Stimulated activated CD4-positive, alpha-beta T cell treated with anti-CD3 and anti-CD28 coated beads, Interleukin-4, amount 100 ng/mL, for 24 hours (primary cell): ENCODE data around the gene NMUR1.

ENCODE experiments used
- DNase-seq: peaks from one replicate; pipeline ENCODE4 v3.0.0-alpha.2; 2020

The NMUR1 gene

DNA sequence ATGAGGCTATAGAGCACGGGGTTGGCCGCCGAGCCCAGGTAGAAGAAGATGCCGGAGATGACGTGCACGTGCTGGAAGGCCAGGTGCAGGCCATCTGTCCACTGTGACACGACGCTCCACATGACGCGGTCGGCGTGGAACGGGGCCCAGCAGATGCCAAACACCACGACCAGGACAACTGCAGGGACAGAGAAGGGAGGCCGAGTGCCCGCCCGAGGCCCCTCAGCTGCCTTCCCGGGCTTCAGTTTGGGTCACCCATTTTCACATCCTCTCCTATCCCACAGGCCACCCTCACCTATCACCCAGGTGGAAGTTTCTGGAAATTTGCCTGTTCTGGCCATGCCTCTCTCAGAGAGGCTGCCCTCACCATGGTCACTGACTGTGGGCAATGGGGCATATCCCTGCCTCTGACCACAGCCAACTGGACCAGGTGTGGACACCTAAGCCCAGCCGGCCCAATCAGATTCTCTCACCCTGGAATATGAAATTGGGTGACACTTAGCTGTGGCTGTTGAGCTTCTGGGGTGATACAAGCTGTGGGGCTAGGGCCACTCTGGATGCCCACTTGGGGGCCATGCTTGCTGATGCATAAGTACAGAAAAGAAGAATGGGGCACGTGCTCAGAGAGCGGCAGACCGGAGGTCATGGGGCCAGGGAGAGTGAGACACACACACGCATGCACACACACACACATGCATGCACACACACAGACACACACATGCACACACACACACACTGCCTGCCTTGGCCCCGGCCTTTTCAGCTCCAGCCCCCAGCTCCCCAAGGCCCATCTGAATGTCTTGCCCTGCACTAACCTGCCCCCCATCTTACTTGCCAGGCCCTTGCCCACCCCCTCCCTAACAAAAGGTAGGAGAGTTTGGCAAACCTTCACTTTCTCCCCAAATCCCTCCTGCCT lies 4.7 kb downstream of the NMUR1 start:
- DNase-seq = no peak

DNA sequence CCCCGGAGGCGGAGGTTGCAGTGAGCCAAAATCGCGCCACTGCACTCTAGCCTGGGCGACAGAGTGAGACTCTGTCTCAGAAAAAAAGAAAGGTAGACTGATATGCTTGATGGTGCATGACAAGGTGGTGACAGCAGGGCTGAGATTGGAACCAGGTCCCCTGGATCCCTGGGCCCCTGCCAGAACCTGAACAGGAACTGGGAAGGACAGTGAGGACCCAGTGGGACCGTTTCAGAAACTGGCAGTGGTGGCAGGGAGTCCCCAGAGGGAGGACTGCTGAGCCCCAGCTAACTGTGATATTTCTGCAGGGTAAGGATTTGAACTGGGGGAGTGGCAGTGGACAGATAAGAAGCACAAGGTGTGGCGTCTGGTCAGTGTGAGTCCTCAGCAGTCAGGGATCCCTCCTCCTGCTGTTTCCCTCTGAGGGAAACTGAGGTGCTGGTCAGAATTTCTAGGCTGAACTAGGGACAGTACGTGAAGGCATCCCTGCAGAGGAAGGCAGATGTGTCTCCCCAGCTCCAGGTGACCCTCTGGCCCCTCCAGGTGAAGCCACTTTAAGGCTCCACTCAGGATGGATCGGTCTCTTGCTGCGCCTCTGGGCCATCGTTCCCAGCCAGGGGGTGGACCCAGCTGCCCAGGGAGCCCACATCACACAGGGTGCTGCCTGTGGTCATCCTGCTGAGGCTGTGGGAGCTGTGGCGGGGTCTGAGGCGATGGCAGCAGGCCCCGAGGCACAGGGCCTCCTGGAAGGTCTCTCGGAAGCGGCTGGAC lies 5.6 kb downstream of the NMUR1 start:
- DNase-seq = no peak

DNA sequence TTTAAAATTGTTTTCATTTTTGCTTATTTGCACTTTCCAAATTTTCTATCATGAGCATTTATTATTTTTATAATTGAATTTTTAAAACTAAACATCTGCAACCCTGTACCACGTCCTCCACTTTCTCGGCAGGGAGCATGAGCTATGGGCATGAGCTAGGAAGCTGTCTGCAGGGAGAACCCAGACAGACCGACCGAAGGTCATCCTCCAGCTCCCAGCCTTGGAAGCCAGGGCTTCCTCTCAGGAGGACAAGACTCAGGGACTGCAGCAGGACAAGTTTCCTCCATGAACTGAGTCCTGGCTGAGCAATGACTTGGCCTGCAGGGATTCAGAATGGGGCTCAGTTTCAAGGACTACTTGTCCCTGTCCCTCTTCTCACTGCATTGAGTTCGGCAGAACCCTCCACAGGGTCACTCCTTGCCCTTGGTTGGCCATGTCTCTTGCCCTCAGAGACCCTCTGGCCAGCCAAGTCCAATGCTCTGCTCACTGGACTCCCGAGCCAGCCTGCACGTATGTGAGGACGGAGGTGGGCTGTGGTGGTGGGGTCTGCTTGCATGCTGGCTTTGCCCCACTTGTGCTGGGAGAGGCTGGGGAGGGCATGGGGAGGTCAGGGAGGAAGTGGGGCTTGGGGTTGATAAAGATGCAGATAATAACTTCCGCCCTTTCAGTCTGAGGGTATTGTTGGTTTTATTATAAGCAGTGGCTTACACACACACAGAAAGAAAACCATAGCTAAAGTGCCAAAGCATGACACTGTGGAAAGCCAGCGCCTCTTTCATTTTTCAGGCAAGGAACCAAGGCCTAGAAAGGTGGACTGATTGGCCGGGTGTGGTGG lies 6.6 kb downstream of the NMUR1 start:
- DNase-seq = no peak

DNA sequence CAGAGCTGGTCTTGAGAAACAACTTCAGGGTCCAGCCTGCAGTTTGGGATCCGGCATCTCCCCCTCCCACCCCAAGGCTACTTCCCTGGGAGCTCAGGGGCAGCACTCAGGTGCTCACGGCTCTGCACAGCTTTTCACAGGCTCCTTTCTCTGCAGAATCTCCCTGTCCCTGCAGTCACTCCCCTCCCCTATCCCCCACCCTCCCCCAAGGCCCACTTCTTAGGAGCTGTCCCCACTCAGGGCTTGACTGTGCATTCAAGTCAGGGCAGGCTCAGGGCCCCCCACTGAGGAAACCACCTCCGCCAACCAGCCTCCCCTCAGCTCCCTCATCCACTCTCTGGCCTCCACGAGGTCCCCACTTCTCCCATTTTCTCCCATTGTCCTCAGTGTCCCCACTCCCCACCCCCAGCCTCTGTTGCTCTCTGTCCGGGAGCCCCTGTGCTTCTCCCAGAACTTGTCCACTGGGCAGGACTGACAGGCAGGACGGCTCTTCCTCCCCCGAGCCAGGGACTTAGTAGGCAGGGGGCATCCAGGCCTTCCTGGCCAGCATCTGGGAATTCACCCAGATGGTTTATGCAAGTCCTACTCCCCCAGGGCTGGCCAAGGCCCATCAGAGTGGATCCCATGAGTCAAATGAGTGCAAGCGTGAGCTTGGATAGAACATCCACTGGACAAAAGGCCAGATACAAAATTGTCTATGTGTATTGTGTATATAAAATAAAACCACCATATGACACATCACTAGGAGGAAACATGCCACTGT lies 7.6 kb downstream of the NMUR1 start:
- DNase-seq = no peak

DNA sequence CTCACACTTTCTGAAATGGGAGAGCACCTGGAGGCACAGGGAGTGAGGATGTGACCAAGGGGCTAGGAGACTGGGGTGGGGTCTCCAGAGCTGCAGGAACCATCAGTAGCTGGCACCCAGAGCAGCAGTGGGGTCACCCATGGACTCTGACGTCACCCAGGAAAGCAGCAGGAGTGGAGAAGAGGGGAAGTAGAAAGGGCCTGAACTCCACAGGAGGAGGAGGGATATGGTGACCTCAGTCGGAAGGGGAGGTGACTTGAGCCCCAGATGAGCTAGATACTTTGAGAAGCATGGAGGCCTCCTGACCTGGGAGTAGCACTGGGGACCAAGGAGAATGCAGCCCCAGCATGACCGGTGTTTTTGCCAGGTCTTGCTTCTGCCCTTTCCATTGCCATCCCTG lies 8.8 kb downstream of the NMUR1 start:
- no peak for DNase-seq

DNA sequence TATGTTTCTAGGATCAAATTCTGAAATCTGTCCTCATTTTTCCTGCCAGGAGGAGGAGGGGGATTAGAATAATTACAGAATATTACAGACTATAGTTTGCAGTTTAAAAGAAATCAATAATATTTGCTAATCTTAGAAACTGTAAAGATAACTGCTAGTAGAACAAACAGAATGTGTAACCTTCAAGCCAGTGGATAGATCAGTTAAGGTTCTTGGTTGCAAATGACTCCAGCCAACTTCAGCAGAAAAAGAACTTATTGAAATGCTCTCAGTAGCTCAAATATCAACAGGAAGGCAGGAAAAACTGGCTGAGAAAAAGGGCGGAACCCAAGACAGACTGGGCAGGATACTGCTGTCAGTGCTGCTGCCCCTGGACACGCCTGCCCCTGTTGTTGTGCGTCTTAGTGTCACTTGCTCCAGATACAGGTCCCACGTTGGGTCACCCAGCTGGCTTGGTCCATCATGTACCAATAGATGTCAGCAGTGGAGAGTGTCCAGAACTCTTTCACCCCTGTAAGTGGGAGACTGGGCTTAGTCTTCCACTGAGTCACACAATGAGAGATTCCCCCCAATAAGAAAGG lies 10.2 kb downstream of the NMUR1 start:
- no peak for DNase-seq

DNA sequence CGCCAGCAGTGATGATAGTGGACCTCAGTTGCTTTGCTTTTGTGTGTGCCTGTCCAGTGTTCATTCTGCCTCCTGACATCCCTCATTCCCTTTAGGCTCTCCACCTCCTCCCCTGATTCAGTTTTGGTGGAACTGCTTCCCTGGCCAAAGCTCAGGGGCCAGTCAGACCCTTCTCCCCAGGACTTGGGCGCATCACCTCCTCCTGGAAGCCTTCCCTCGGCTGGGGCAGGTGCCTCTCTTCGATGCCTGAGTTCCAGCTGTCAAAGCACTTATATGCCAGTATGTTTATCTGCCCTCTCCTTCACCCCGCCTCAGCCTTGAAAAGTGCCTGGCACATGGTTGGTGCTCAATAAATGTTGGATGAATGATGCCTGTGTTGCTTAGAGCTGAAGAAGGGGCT lies 11.5 kb downstream of the NMUR1 start:
- no peak for DNase-seq

DNA sequence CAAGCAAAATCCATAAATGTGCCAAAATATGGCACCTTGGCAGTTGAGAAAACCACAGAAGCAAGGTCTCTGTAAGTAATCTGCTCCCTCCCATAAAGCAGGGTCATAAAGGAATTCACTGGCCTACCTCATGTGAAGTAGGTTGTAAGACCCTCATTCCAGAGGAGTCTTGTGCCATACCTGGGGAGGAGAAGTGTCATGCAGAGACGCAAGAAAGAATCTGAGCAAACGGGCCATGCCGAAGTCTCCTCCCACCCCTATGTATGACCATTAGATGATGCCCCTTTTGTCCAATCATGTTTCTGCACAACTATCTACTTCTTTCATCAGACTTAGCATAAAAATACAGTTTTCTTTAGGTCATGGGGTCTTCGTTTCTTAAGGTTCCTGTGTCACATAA lies 14.6 kb downstream of the NMUR1 start:
- no peak for DNase-seq

DNA sequence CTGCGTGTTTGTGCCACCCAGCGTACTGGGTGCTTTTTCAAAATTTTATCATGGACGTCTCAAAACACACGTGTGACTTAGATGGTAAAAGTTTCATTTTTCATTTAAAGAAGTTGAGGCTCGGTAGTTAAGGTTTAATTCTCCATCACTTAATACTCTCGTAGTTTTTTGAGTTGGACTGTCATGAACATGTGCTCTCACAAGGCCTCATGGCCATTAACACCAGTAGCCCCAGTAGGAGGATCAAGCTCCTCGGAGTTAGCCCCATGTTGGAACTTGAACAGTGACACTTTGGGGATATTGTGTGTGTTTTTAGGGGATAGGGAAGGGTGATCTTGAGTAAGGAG lies 15.3 kb downstream of the NMUR1 start:
- DNase-seq = no peak

DNA sequence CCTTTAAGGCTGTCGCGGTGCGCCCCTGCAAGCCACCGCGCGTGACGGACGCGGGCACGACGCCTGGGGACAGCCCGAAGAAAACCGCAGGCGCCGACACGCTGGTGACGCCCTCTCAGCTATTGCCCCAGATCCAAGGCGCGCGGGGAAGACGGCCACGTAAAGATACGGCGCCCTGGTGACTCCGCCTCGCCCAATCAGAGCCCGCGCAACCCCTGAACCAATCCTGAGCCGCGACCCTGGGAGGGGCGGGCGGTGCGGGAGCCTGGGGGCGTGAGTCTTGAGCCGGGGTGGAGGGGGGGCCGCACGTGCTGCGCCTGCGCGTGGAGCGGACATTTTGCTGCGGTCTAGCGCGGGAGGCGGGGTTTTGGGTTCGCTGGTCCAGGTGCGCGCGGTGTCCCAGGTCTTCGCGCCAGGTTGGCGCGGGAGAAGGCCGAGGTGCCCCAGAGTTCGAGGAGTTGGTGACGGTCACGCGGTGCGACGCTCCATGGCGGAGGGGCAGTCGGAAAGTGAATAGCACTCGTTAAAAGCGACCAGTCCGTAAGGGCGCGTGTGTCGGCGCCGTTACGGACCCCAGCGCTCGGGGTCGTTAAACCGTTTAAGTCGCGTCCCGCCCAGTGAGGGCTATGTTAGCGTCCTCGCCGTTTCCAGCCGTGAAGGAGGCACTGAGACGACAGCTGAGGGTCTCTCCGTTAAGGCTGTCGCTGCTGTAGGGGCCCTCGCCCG lies 15.9 kb downstream of the NMUR1 start:
- DNase-seq = peak; percentile 99

DNA sequence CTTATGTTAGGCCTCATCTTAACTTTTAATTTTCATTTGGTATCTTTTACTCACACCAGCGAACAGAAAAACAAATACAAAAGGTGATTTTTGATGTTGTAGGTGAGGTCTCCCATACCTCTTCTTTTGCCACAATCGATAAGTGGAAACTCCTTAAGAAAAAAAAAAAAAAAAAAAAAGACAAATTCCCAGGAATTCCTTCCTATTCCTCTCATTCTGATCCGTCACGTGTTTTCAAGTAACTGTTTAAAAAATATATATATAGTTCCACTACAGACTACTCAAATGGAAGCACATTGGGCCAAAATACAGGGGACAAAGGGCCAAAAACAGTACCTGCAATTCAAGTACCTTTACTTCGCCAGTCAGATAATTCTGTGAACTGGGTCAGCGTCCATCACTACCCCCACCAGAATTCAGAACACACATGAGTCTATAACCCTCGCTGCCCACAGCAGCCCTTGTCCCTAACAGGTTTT lies 16.5 kb downstream of the NMUR1 start:
- no peak for DNase-seq

DNA sequence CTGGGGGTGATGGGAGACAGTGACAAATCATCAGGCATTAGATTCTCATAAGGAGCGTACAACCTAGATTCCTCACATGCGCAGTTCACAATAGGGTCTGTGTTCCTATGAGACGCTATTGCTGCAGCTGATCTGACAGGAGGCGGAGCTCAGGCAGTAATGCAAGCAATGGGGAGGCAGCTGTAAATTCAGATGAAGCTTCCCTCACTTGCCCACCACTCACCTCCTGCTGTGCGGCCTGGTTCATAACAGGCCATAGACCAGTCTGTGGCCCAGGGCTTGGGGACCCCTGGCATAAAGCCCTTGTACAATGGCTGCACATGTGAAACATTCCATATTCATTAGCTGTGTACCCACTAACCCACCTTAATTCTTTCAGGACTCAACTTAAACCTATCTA lies 18.0 kb downstream of the NMUR1 start:
- no peak for DNase-seq

DNA sequence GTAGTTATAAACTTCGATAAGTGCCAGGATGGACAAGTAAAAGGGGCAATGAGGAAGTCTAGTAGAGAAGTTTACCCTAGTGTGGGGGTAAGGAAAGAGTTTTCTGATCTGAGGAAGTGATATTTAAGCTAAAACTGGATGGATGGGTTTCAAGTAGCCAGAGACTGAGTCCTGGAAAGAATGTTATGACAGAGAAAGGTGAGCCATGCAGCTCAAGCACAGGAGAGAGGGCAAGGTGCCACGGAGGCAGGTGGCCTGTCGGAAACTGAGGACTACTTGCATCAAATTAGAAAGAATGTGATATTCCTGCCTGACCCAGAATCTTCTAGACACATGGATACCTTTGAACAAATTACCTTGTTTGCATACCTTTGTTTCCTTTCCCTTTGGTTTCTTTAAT lies 26.5 kb downstream of the NMUR1 start:
- DNase-seq = no peak

DNA sequence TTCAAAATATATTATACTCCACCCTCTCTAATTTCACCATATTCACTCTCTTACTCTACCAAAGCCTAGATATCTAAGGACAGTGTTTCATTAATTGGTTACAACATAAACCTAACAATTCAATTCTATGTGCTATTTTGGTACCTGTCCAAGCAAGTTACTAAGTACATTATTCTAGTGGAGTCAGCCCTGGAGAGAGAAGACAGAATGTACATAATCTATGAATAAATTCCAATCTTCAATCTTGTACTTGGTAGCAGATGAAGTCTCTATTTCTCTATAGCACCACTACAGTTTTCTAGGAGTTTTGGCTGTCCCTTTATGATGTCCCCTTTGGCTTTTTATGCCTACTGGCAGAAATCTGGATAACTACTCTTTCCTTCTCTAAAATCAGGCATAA lies 27.6 kb downstream of the NMUR1 start:
- no peak for DNase-seq

DNA sequence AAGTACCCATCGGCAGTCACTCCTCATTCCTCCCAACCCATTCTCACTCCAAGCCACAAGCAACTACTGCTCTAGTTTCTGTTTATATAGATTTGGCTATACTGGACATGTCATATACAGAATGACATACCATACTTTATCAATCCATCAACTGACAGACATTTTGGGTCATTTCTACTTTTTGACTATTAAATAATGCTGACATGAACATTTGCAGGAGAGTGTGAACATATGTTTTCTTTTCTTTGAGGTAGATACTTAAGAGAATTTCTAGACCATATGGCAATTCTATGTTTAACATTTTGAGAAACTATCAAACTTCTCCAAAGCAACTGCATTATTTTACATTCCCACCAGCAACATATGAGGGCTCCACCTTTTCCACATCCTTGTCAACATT lies 32.6 kb downstream of the NMUR1 start:
- no peak for DNase-seq

DNA sequence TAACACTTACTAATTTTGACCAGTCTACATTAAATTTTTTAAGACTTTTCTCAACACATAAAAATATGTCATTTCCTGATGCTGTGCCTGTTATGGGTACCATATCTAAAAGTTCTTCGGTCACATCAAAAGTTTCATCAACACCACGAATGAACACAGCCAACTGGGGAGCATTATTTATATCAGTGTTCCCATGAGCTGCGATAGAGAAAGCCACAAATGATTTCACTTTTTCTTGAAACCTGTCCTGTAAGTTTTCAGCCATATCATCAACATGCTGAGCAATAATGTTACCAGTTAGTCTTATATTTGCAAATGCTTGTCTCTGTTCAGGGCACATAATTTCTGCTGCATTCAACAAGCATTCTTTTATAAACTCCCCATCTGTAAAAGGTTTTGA lies 35.6 kb downstream of the NMUR1 start:
- DNase-seq = no peak

DNA sequence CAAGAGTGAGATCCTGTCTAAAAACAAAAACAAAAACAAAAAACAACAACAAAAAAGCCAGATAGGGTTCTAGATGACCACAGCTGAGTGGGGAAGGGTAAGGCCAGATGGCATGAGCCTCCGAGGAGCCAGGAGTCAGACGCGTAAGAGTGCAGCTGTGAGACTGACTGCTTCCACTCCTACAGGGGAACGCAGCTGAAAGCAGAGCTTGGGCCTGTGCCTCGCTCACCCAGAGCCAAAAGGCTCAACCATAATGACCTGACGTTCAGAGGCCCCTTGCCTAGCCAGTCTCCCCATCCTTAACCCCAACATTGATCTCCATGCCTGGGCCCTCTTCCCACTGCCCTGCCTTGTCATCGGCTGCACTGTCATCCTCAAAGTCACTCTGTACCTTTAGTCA lies 39.4 kb downstream of the NMUR1 start:
- no peak for DNase-seq

DNA sequence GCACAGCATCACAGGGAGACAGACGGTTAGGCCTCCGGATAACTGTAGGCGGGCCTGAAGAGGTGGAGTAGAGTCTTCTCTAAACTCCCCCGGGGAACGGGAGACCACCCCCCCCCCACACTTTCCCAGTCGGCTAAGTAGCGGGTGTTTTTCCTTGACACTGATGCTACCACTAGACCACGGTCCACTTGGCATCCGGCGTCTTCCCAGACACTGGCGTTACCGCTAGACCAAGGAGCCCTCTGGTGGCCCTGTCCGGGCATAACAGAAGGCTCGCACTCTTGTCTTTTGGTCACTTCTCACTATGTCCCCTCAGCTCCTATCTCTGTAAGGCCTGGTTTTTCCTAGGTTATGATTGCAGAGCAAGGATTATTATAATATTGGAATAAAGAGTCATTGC lies 40.3 kb downstream of the NMUR1 start:
- peak; percentile 21 for DNase-seq

DNA sequence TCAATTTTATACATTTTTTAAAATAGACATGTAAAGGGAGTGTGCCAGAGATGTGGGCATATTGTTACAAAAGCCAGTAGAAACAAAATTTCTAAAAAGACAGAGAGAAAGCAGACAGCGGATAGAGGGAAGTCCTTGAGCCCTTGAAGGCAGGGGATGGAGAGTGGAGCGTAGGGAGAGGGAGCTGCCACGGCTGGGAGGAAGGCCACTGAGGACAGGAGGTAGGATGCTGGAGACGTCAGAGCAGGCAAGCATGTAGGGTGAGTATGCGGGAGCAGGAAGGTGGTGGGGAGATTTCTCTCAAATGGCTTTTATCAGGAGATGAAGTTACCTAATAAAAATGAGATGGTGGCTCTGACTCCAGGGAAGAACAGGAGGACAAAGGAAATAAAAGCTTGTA lies 41.9 kb downstream of the NMUR1 start:
- no peak for DNase-seq

DNA sequence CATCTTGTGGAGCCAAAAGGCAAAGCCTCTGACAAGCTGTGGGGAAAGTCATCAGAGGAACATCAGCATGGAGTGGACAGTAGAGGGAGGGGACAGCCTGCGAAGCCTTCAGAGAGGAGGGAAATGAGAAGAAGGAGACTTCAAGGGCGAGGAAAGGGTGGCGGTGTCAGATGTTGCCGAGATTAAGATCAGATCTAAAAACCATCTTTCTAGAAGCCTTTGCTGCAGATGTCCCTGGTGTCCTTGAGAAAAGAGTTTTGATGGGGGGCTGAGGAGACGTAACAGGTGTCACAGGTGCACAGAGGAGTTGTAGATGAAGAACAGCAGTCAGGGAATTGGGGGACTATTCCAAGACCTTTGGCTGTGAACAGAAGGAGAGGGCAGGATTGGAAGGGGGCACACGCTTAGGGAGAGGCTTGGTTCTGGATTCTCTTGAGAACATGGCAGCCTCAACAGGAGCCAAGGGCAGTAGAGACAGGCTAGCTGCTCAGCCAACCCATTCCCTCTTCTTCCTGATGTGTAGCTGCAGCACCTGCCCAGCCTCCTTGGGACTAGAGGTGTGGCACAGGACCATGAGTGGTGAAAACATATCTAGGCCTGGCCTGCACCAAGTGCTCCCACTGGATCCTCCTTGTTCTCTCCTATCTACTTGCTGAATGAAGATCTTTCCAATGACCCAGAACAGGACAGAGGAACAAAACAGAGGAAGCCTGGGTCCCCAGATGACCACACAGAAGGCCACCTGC lies 43.2 kb downstream of the NMUR1 start:
- DNase-seq = no peak
